Stimulated activated CD4-positive, alpha-beta T cell treated with anti-CD3 and anti-CD28 coated beads, Interleukin-2, amount 100 ng/mL, for 24 hours (primary cell): Measurements from ENCODE around the gene ATP6V0E2.

Experiments
- DNase-seq, 2 donors: peaks; one replicate each; pipeline ENCODE4 v3.0.0-alpha.2; 2020

ATP6V0E2 gene

GRCh38 chr7:149838992-149839408, 34.8 kb upstream of the ATP6V0E2 start:
- DNase-seq = no peak

- DNase-seq = no peak
Observed at GRCh38 chr7:149839933-149840332, 33.8 kb upstream of the ATP6V0E2 start.

GRCh38 chr7:149843566-149843965, 30.2 kb upstream of the ATP6V0E2 start:
- no peak for DNase-seq

- no peak for DNase-seq
Observed at GRCh38 chr7:149844445-149844844, 29.3 kb upstream of the ATP6V0E2 start.

- no peak for DNase-seq
Observed at GRCh38 chr7:149845257-149845980, 28.4 kb upstream of the ATP6V0E2 start.

GRCh38 chr7:149846021-149846420, 27.7 kb upstream of the ATP6V0E2 start:
- DNase-seq = no peak

- no peak for DNase-seq
Observed at GRCh38 chr7:149846436-149847046, 27.2 kb upstream of the ATP6V0E2 start.

- DNase-seq = no peak
Observed at GRCh38 chr7:149849174-149849573, 24.6 kb upstream of the ATP6V0E2 start.

- no peak for DNase-seq
Observed at GRCh38 chr7:149850007-149850594, 23.7 kb upstream of the ATP6V0E2 start.

- no peak for DNase-seq
Observed at GRCh38 chr7:149850716-149851115, 23.1 kb upstream of the ATP6V0E2 start.

- no peak for DNase-seq
Observed at GRCh38 chr7:149851449-149851848, 22.3 kb upstream of the ATP6V0E2 start.

GRCh38 chr7:149853157-149853556, 20.6 kb upstream of the ATP6V0E2 start:
- DNase-seq = no peak

- no peak for DNase-seq
Observed at GRCh38 chr7:149854611-149855360, 19.0 kb upstream of the ATP6V0E2 start.

GRCh38 chr7:149855361-149856305, 18.1 kb upstream of the ATP6V0E2 start:
- peak in 1 of 2 donors; percentile 26 for DNase-seq

GRCh38 chr7:149856583-149856982, 17.2 kb upstream of the ATP6V0E2 start:
- DNase-seq = peak in 1 of 2 donors; percentile 31

GRCh38 chr7:149859369-149859768, 14.4 kb upstream of the ATP6V0E2 start:
- no peak for DNase-seq

- no peak for DNase-seq
Observed at GRCh38 chr7:149859876-149860275, 13.9 kb upstream of the ATP6V0E2 start.

GRCh38 chr7:149860821-149861727, 12.7 kb upstream of the ATP6V0E2 start:
- peak in 1 of 2 donors; percentile 49 for DNase-seq

GRCh38 chr7:149861728-149862045, 12.1 kb upstream of the ATP6V0E2 start:
- DNase-seq = no peak

- no peak for DNase-seq
Observed at GRCh38 chr7:149862156-149862555, 11.6 kb upstream of the ATP6V0E2 start.

GRCh38 chr7:149863500-149863899, 10.3 kb upstream of the ATP6V0E2 start:
- no peak for DNase-seq
